ENCODE measurements around the gene ADAM33.

Gene ADAM33

GRCh38 chr20:3681931-3682781 is at the start of gene ADAM33:
TSS of gene ADAM33 (minus strand) at chr20:3682010. CDS start at chr20:3682004, 6 bp downstream.
- DNase-seq (ENCODE audit: low spot score): no peak

- DNase-seq (ENCODE audit: low spot score): no peak
These were observed 49.2 kb upstream of the ADAM33 start for GRCh38 chr20:3730803-3731672.

- no peak for DNase-seq (ENCODE audit: low spot score)
These were observed 48.2 kb upstream of the ADAM33 start for GRCh38 chr20:3729811-3730540.

- DNase-seq (ENCODE audit: low spot score): no peak
These were observed 47.6 kb upstream of the ADAM33 start for GRCh38 chr20:3729378-3729777.

GRCh38 chr20:3728876-3729275 is 47.1 kb upstream of the ADAM33 start:
- no peak for DNase-seq (ENCODE audit: low spot score)

- DNase-seq (ENCODE audit: low spot score): no peak
These were observed 46.5 kb upstream of the ADAM33 start for GRCh38 chr20:3728354-3728753.

- no peak for DNase-seq (ENCODE audit: low spot score)
These were observed 45.7 kb upstream of the ADAM33 start for GRCh38 chr20:3727401-3728021.

- no peak for DNase-seq (ENCODE audit: low spot score)
These were observed 42.5 kb upstream of the ADAM33 start for GRCh38 chr20:3724356-3724755.

- no peak for DNase-seq (ENCODE audit: low spot score)
These were observed 41.5 kb upstream of the ADAM33 start for GRCh38 chr20:3723284-3723683.

- no peak for DNase-seq (ENCODE audit: low spot score)
These were observed 40.1 kb upstream of the ADAM33 start for GRCh38 chr20:3721912-3722311.

- DNase-seq (ENCODE audit: low spot score): no peak
These were observed 38.8 kb upstream of the ADAM33 start for GRCh38 chr20:3720626-3721025.

GRCh38 chr20:3720068-3720467 is 38.3 kb upstream of the ADAM33 start:
- no peak for DNase-seq (ENCODE audit: low spot score)

- no peak for DNase-seq (ENCODE audit: low spot score)
These were observed 37.2 kb upstream of the ADAM33 start for GRCh38 chr20:3719046-3719445.

GRCh38 chr20:3716195-3716834 is 34.5 kb upstream of the ADAM33 start:
- no peak for DNase-seq (ENCODE audit: low spot score)

- no peak for DNase-seq (ENCODE audit: low spot score)
These were observed 32.3 kb upstream of the ADAM33 start for GRCh38 chr20:3714092-3714491.

- DNase-seq (ENCODE audit: low spot score): no peak
These were observed 30.6 kb upstream of the ADAM33 start, which contains the start of gene SIGLEC1 for GRCh38 chr20:3712279-3712873. TSS of gene SIGLEC1 (minus strand) at chr20:3712600. CDS start at chr20:3707128, 5,472 bp downstream.

GRCh38 chr20:3711484-3711941 is 29.7 kb upstream of the ADAM33 start:
- DNase-seq (ENCODE audit: low spot score): no peak

- no peak for DNase-seq (ENCODE audit: low spot score)
These were observed 29.1 kb upstream of the ADAM33 start for GRCh38 chr20:3710703-3711483.

GRCh38 chr20:3710011-3710466 is 28.2 kb upstream of the ADAM33 start:
- no peak for DNase-seq (ENCODE audit: low spot score)

- DNase-seq (ENCODE audit: low spot score): no peak
These were observed 25.7 kb upstream of the ADAM33 start for GRCh38 chr20:3707508-3707899.
